Fibroblast of lung (primary cell): ENCODE measurements around the gene AP1S1. TPM values are rescaled to one million over a fixed set of nuclear protein-coding genes. Genes with fewer than 3 reads are reported as not detected.

Experiments used
- DNase-seq, 2 donors: peaks; one replicate each; pipeline versions ENCODE4 v3.0.0 to v3.0.0-alpha.2; 2010; ENCODE audit warnings: low read depth in 2 of 2
- H2AFZ ChIP-seq: 2 replicates; pipeline ENCODE4 v1.5.1; 2012; ENCODE audit warnings: low read length, control low read depth, inconsistent platforms
- H3K27ac ChIP-seq: 2 replicates; pipeline ENCODE4 v1.5.1; 2011; ENCODE audit warnings: low read length, control low read depth; ENCODE audit not compliant: insufficient read depth
- H3K27me3 ChIP-seq: 2 replicates; pipeline ENCODE4 v1.5.1; 2011; ENCODE audit warnings: mild to moderate bottlenecking, low read length; ENCODE audit not compliant: control insufficient read depth, insufficient read depth
- H3K36me3 ChIP-seq: 2 replicates; pipeline ENCODE4 v1.5.1; 2011; ENCODE audit warnings: low read length; ENCODE audit not compliant: control insufficient read depth, insufficient read depth
- H3K4me1 ChIP-seq: 2 replicates; pipeline ENCODE4 v1.5.1; 2011; ENCODE audit warnings: low read length; ENCODE audit not compliant: control insufficient read depth, insufficient read depth; ENCODE audit errors: extremely low read depth
- H3K4me2 ChIP-seq: 2 replicates; pipeline ENCODE4 v1.5.1; 2011; ENCODE audit warnings: low read length, control low read depth; ENCODE audit not compliant: insufficient read depth; ENCODE audit errors: extremely low read depth
- H3K4me3 ChIP-seq, 4 experiments: fragments of 200-600 bp in 1 of 4; sonication (generic) in 1 of 4; replicated peaks in 1 of 4; 2 replicates each; pipeline ENCODE4 v1.5.1; 2011 to 2016; ENCODE audit warnings: low read length in 4 of 4, low read depth in 3 of 4, mild to moderate bottlenecking in 3 of 4, control low read depth in 2 of 4, inconsistent platforms in 1 of 4, mixed read lengths in 1 of 4; ENCODE audit not compliant: insufficient read depth in 1 of 4; ENCODE audit errors: control extremely low read depth in 1 of 4
- H3K79me2 ChIP-seq: 2 replicates; pipeline ENCODE4 v1.5.1; 2012; ENCODE audit warnings: mild to moderate bottlenecking, low read length, inconsistent platforms; ENCODE audit not compliant: control insufficient read depth, insufficient read depth
- H3K9ac ChIP-seq: 2 replicates; pipeline ENCODE4 v1.5.1; 2011; ENCODE audit warnings: mild to moderate bottlenecking, low read length, control low read depth; ENCODE audit not compliant: insufficient read depth
- H3K9me3 ChIP-seq: 2 replicates; pipeline ENCODE4 v1.5.1; 2012; ENCODE audit warnings: low read depth, low read length; ENCODE audit not compliant: control insufficient read depth, insufficient read depth
- H4K20me1 ChIP-seq: 2 replicates; pipeline ENCODE4 v1.5.1; 2011; ENCODE audit warnings: low read length; ENCODE audit not compliant: control insufficient read depth, insufficient read depth; ENCODE audit errors: extremely low read depth
- EZH2 ChIP-seq: IDR thresholded peaks from 2 replicates; pipeline ENCODE4 v1.5.1; 2012; ENCODE audit warnings: low read length, control low read depth, mild to moderate bottlenecking; ENCODE audit errors: missing control alignments
- polyA plus RNA-seq, 2 donors: library from polyadenylated mRNA; depleted of rRNA in 1 of 2; stranded (reverse) in 1 of 2; unstranded in 1 of 2; fragments of >200 nt; gene quantifications; 2 replicates each; pipeline ENCODE4 v1.2.1, GENCODE V29; 2011 to 2012; ENCODE audit warnings: missing spikeins in 1 of 2
- total RNA-seq: library from RNA; depleted of rRNA; stranded (reverse); fragments of >200 nt; gene quantifications from 2 replicates; pipeline ENCODE4 v1.2.1, GENCODE V29; 2014
- TF ChIP-seq, protein P1 (sequence below), 2 donors: IDR thresholded peaks in 1 of 2; conservative IDR thresholded peaks in 1 of 2; 1 replicate in 1 of 2; 2 replicates in 1 of 2; pipeline ENCODE4 v1.5.1; 2011 to 2012; ENCODE audit warnings: low read length in 2 of 2, control low read depth in 1 of 2, inconsistent platforms in 1 of 2, low read depth in 1 of 2, mild to moderate bottlenecking in 1 of 2

AP1S1 gene
- total and polyA plus RNA-seq, 2 donors (not counting 1 experiment from before 2014, with no cell fraction given) = 128 to 139 TPM

DNA sequence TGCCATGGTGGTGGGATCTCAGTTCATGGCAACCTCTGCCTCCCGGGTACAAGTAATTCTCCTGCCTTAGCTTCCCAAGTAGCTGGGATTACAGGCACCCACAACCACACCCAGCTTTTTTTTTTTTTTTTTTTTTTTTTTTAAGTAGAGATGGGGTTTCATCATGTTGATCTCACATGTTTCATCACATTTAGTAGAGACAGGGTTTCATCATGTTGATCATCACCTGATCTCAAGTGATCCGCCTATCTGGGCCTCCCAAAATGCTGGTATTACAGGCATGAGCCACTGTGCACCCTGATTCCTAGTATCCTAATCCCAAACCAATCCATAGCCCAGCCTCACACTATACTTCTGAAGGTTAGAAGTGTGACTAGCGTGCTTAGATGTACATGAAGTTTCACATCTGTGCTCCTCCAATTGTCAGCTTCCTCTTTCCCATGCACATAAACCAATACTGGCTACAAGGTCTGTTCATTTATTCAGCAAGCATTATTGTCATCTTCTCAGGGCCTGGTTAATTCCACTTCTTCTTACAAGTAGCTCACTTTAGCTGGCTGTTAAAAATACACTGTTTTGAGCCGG lies 32.7 kb downstream of the AP1S1 start:
- H3K27ac ChIP-seq = no peak overlapping the region
- no peak for TF ChIP-seq EZH2
- TF ChIP-seq, protein P1, sequence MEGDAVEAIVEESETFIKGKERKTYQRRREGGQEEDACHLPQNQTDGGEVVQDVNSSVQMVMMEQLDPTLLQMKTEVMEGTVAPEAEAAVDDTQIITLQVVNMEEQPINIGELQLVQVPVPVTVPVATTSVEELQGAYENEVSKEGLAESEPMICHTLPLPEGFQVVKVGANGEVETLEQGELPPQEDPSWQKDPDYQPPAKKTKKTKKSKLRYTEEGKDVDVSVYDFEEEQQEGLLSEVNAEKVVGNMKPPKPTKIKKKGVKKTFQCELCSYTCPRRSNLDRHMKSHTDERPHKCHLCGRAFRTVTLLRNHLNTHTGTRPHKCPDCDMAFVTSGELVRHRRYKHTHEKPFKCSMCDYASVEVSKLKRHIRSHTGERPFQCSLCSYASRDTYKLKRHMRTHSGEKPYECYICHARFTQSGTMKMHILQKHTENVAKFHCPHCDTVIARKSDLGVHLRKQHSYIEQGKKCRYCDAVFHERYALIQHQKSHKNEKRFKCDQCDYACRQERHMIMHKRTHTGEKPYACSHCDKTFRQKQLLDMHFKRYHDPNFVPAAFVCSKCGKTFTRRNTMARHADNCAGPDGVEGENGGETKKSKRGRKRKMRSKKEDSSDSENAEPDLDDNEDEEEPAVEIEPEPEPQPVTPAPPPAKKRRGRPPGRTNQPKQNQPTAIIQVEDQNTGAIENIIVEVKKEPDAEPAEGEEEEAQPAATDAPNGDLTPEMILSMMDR (conservative IDR thresholded peaks at IDR 0.05 in 1 of 2, IDR thresholded peaks at IDR 0.05 in 1 of 2; ENCODE audit: low read depth in 1 of 2, low read length in 2 of 2) = no peak
- no peaks in the 10 kb centered on the region for H3K79me2 ChIP-seq
- no peak for DNase-seq
- H3K4me3 ChIP-seq = no peak overlapping the region
- H3K27me3 ChIP-seq = peaks cover 2% of the 10 kb centered on the region
- H3K4me1 ChIP-seq = no peaks in the 10 kb centered on the region
- no peaks in the 10 kb centered on the region for H4K20me1 ChIP-seq
- H3K9ac ChIP-seq = no peak overlapping the region
- H2AFZ ChIP-seq = no peak overlapping the region
- H3K4me2 ChIP-seq = no peak overlapping the region
- H3K36me3 ChIP-seq = no peaks in the 10 kb centered on the region
- no peaks in the 10 kb centered on the region for H3K9me3 ChIP-seq

DNA sequence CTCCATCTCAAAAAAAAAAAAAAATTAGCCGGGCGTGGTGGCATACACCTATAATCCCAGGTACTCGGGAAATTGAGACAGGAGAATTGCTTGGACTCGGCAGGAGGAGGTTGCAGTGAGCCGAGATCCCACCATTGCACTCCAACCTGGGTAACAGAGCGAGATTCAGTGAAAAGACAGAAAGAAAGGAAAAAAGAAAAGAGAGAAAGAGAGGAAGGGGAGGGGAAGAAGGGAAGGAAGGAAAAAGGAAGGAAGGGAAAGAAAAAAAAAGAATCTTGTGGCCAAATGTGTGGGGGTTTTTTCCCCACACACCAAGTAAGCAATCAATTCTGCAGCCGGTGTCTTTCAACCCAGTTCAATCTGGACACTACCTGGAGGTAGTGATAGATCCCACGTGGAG lies 34.8 kb downstream of the AP1S1 start:
- Histone ChIP-seq H2AFZ (no peak overlapping the region), H3K79me2 (no peaks in the 10 kb centered on the region), H3K36me3 (no peaks in the 10 kb centered on the region), H3K27me3 (no peaks in the 10 kb centered on the region), H3K4me2 (no peak overlapping the region), H3K27ac (no peak overlapping the region), H3K9me3 (no peaks in the 10 kb centered on the region), H3K4me1 (no peaks in the 10 kb centered on the region), H3K9ac (no peak overlapping the region), H3K4me3 (no peak overlapping the region), H4K20me1 (no peaks in the 10 kb centered on the region)
- no peak for DNase-seq
- no peak for TF ChIP-seq EZH2
- TF ChIP-seq, protein P1 (conservative IDR thresholded peaks at IDR 0.05 in 1 of 2, IDR thresholded peaks at IDR 0.05 in 1 of 2; ENCODE audit: low read depth in 1 of 2, low read length in 2 of 2) = no peak

DNA sequence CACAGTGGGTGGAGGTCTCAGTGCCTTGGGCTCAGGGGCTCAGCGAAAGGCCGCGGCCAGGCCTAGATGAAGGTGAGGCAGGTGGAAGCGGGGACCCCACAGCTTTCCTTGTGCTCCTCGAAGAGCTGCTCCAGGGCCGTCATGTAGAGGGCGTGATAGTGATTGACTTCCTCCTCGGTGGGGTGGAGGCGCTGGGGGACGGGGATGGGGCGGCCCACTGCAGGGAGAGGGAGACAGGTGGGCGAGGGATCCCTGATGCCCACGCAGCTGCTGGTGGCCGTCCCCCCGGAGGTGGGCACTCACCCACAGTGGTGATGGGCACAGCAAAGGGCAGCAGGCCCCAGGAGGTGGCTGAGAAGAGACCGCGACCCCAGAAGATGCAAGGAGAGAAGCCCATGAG lies 41.6 kb downstream of the AP1S1 start:
- H3K9me3 ChIP-seq = no peaks in the 10 kb centered on the region
- no peak overlapping the region for H3K9ac ChIP-seq
- no peaks in the 10 kb centered on the region for H3K4me1 ChIP-seq
- no peak overlapping the region for H2AFZ ChIP-seq
- no peak overlapping the region for H3K4me3 ChIP-seq
- no peak overlapping the region for H3K4me2 ChIP-seq
- H4K20me1 ChIP-seq = no peaks in the 10 kb centered on the region
- peaks cover 7% of the 10 kb centered on the region for H3K27me3 ChIP-seq
- no peak overlapping the region for H3K27ac ChIP-seq
- TF ChIP-seq, protein P1 (conservative IDR thresholded peaks at IDR 0.05 in 1 of 2, IDR thresholded peaks at IDR 0.05 in 1 of 2; ENCODE audit: low read depth in 1 of 2, low read length in 2 of 2) = no peak
- TF ChIP-seq EZH2 = no peak
- no peak for DNase-seq
- H3K79me2 ChIP-seq = no peaks in the 10 kb centered on the region
- no peaks in the 10 kb centered on the region for H3K36me3 ChIP-seq
